A673 (cell line): Measurements from ENCODE around the gene NTN1.

ENCODE experiments used
- EZH2 ChIP-seq: fragments of 200-600 bp; sonication (generic); IDR thresholded peaks from 2 replicates; pipeline ENCODE4 v1.6.1; 2017; ENCODE audit warnings: borderline replicate concordance, low read depth, mild to moderate bottlenecking, mixed read lengths, antibody characterized with exemption, low read length; ENCODE audit not compliant: poor library complexity, severe bottlenecking
- TF ChIP-seq, protein P1 (sequence below): fragments of 300-800, 200-600 bp; sonication (generic); conservative IDR thresholded peaks from 2 replicates; pipeline ENCODE4 v1.5.1; 2017; ENCODE audit warnings: low read depth, mild to moderate bottlenecking, antibody characterized with exemption, low read length, moderate library complexity, mixed read lengths

DNA sequence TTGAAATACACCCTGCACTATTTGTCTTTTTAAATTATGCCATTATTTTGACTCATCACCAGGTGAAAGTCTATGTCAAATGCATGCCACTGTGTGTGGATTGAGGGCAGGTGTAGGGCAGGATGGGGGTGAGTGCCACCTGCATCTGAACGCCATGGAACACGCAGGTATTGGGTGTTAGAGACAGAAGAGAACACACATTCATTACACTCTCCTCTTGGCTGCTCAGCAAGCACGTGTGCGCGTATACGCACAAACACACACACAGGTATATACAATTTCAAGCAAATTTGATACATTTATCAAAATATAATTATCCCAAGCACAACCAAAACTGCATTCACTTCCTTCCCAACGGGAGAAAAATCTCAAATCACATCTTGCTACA is 268.9 kb downstream of the NTN1 start:
- TF ChIP-seq, protein P1, sequence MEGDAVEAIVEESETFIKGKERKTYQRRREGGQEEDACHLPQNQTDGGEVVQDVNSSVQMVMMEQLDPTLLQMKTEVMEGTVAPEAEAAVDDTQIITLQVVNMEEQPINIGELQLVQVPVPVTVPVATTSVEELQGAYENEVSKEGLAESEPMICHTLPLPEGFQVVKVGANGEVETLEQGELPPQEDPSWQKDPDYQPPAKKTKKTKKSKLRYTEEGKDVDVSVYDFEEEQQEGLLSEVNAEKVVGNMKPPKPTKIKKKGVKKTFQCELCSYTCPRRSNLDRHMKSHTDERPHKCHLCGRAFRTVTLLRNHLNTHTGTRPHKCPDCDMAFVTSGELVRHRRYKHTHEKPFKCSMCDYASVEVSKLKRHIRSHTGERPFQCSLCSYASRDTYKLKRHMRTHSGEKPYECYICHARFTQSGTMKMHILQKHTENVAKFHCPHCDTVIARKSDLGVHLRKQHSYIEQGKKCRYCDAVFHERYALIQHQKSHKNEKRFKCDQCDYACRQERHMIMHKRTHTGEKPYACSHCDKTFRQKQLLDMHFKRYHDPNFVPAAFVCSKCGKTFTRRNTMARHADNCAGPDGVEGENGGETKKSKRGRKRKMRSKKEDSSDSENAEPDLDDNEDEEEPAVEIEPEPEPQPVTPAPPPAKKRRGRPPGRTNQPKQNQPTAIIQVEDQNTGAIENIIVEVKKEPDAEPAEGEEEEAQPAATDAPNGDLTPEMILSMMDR: no peak
- no peak for TF ChIP-seq EZH2
